Hepatic stellate cell (primary cell): Measurements from ENCODE around the gene CPSF4.
A peak's percentile ranks its signal among the peaks of the same experiment; 100 is the strongest.
"Not testable (repeated sequence)": the region's sequence is repeated elsewhere in the genome, so short reads cannot be mapped to it uniquely, and the experiment has no call there.

Source experiments
- DNase-seq: peaks from one replicate; pipeline ENCODE4 v3.0.0; 2011; ENCODE audit warnings: low spot score

Gene CPSF4

GRCh38 chr7:99408379-99409191 lies 30.2 kb upstream of the CPSF4 start, which contains the start of the genes BUD31 and PDAP1:
BUD31 (plus strand) TSS chr7:99408969; CDS start chr7:99411093, 2,124 bp downstream.
PDAP1 (minus strand) TSS chr7:99408597; CDS start chr7:99408548, 49 bp downstream.
- peak; percentile 98 for DNase-seq

GRCh38 chr7:99409192-99409572 lies 29.6 kb upstream of the CPSF4 start:
- DNase-seq = no peak

- DNase-seq = no peak
Observed at GRCh38 chr7:99409806-99410205, 28.9 kb upstream of the CPSF4 start.

- no peak for DNase-seq
Observed at GRCh38 chr7:99410635-99411034, 28.1 kb upstream of the CPSF4 start.

- DNase-seq = not testable (repeated sequence)
Observed at GRCh38 chr7:99415513-99416127, 23.1 kb upstream of the CPSF4 start.

- no peak for DNase-seq
Observed at GRCh38 chr7:99418260-99418659, 20.5 kb upstream of the CPSF4 start.

- DNase-seq = no peak
Observed at GRCh38 chr7:99419323-99420021, 19.3 kb upstream of the CPSF4 start.

GRCh38 chr7:99420213-99420612 lies 18.5 kb upstream of the CPSF4 start:
- no peak for DNase-seq

GRCh38 chr7:99420986-99421385 lies 17.8 kb upstream of the CPSF4 start:
- no peak for DNase-seq

- DNase-seq = no peak
Observed at GRCh38 chr7:99422186-99422585, 16.6 kb upstream of the CPSF4 start.

- no peak for DNase-seq
Observed at GRCh38 chr7:99422625-99423024, 16.1 kb upstream of the CPSF4 start.

GRCh38 chr7:99424932-99425730 lies 13.6 kb upstream of the CPSF4 start:
- no peak for DNase-seq

GRCh38 chr7:99428972-99429566 lies 9.7 kb upstream of the CPSF4 start:
- DNase-seq = no peak

- DNase-seq = no peak
Observed at GRCh38 chr7:99429756-99430155, 9.0 kb upstream of the CPSF4 start.

- DNase-seq = not testable (repeated sequence)
Observed at GRCh38 chr7:99431756-99432540, 6.8 kb upstream of the CPSF4 start.

GRCh38 chr7:99433158-99433557 lies 5.6 kb upstream of the CPSF4 start:
- DNase-seq = no peak

- no peak for DNase-seq
Observed at GRCh38 chr7:99437946-99438572, 684 bp upstream of the CPSF4 start.

- no peak for DNase-seq
Observed at GRCh38 chr7:99440195-99440594, 1.5 kb downstream of the CPSF4 start.

- no peak for DNase-seq
Observed at GRCh38 chr7:99446096-99446495, 7.4 kb downstream of the CPSF4 start.

GRCh38 chr7:99447943-99448342 lies 9.2 kb downstream of the CPSF4 start:
- peak; percentile 38 for DNase-seq
